GM18498 (cell line): Measurements from ENCODE around the gene ERG.

Experiments used
- ATAC-seq: cut with Tn5 transposase; IDR thresholded peaks from one replicate; pipeline ENCODE4 v1.9.1; 2021; ENCODE audit warnings: mild to moderate bottlenecking, moderate library complexity; ENCODE audit not compliant: unreplicated experiment

ERG gene

DNA sequence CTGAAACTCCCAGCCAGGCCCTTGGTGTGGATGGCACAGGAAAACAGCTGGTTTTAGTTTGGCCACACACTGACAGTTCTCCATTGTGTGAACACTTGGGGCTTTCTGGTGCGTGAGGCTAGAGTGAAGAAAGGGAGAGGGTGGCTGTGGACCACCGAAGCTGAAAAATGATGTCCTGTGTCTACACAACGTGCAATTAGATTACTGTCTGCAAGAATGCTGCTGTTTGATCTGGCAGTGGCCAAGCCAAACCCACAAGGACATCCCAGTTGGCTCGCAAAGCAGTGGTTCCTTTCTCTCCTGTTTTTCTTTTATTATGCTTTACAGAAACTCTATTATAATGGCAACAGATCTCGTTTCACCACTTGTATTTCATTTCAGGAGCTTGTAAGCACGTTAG is 58.9 kb downstream of the ERG start:
- ATAC-seq, result no peak

DNA sequence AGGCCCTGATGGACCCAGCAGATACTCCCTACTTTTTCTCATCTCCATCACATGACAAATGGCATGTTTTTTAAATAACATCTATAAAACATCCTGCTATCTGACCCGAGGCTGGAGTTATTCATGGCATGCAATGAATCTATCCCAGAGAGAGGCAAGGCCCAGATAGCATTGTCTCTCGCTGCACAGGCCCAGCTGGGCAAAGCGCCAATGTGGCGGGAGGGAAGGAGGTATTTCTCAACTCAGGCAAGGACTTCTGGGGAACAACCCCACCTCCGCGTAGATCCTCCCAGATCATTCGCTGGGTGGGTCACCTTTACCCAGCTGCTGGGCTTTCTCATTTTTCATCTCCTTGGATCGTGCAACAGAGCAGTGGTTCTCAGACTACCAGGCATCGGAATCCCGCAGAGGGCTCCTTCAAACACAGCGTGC is 59.8 kb downstream of the ERG start:
- ATAC-seq, result no peak

DNA sequence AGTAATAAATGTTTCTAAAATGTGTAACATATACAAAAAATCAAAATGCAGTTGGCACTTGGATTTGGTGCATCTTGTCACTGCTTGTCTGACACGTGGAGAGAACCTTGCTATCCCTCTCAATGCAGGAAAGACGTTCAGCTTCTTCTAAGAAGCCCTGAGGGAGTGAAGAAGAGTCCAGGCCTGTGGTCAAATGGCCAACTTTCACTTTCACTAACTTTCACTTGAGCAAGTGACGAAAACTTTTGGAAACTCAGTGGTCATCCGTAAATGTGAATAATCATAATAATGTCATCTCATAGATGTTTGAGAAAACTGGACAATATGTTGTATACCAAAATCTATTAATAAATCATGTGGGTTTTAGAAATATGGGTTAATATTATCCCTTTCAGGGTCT is 61.9 kb downstream of the ERG start:
- ATAC-seq, result no peak

DNA sequence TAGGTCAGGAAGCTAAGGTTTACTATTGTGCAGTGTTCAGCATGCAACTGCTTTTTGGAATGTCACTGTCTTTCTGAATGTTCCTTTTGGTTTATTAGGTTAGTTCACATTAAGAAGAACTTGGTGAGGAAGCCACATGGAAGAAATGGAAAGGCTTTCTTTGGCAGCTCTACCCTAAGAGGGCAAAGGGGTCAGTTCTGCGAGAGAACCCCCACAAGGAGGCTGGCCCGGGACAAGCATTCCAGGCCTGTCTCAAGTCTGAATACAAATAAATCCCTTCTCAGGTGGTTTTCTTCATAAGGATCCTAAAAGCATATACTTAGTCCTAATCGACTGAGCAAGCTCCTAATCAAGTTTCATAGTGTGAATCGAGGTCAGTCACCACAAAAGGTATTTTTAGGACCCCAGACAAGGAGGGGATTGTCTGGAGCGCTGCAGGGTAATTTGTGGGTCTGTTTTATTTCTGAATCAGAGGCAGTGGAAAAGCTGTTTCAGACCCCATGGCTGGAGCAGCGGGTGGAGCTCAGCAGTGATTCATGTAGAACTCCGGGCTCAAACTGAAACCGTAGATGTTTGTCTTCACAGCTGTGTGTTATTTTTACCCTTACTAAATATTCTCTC is 63.3 kb downstream of the ERG start:
- ATAC-seq, result no peak

DNA sequence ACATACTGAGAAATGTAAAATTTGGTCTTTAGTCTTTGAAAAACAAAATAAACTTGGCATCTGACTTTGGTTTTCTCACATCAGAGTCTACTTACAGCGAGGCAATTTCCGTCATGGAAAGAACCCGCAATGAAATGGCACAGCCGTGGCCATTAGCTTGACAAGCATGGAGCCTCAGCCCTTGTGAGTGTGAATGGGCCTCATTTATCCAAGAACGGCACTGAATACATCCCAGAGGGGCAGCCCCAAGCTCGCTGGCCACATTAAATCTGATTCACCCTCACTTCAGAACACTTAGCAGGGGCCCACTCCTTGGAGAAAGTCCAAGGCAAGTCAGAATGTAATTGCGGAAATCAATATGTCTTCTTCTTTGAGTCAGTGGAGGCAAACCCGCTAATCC is 64.8 kb downstream of the ERG start:
- ATAC-seq, result no peak

DNA sequence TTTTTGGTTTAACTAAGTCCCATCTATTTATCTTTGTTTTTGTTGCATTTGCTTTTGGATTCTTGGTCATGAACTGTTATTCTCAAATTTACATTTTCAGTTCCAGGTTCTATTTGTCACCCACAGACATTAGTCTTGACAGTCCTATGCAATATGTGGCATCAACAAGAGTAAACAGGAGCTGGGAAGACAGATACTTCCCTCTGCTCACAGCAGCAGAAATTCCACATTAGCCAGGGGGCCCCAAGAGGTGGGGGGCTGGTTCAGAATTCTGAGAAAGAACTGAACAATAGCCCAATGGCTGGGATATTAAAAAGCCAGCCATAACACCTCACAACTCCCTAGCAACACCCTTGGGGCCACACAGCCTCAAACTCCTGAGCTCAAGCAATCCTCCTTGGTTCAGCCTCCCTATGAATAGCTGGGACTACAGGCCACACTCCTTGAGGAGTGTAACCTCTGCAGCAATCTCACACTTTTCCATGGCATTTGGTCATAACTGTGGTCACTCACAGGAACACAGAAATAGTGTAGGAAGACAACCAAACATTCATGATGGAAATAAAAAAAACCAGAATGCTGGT is 67.8 kb downstream of the ERG start:
- ATAC-seq, result no peak

DNA sequence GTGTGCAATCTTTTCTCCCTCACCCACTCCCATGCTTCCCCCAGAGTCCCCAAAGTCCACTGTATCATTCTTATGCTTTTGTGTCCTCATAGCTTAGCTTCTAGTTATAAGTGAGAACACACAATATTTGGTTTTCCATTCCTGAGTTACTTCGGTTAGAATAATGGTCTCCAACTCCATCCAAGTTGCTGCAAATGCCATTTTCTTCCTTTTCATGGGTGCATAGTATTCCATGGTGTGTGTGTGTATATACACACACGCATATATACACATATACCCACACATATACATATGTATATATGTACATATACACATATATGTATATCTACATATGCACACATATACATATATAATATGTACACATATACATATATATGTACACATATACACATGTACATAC is 69.3 kb downstream of the ERG start:
- no peak for ATAC-seq

DNA sequence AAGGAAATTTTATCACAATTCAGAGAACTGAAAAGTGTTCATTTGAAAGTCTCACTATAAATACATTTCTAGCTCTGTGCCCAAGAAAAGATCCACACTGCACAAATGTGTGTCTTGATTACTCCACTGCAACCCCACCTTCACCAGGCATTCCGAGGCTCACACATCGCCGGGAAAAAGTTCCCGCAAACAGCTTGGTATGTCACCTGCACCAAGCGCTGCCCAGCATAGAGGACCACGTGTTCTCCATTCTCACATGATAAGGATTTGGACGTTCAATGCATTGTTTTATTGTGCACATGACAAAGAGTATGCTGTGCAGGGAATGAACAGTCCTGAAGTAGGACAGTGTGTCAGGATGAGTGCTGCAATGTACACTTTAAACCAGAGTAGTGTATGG is 70.1 kb downstream of the ERG start:
- ATAC-seq, result no peak

DNA sequence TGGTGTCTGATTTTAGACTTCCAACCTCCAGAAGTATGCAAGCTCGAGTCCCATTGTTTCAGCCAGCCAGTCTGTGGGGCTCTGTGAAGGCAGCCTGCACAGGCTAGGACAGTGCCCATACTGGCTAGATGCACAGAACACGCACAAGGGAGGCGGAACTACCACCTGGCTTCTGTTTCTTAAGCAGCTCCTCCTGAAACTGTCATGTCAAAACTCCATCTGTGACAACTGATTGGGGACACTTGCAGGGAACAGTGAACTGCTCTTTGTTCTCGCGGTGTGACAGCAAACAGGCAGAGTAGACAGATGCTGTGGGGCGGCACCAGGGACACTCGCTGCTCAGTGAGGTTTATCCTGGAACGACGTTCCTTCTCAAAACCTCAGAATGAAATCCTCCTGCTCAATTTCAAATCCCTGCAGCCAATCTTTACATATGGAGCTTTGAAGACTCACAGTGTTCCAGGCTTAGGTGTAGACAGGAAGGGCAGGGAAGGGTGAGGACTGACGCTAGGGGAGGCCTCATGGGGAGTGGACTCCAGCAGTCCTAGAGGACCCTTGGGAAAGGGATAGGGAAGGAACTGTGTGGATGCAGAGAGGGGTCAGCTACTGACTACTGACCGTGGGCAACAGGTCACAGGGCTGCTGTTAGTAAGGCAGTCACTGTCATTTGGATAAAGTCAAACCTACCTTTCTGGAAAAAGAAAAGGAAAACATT is 73.8 kb downstream of the ERG start:
- no peak for ATAC-seq

- ATAC-seq, result no peak
These were observed 76.2 kb downstream of the ERG start for GRCh38 chr21:38422082-38422481.

DNA sequence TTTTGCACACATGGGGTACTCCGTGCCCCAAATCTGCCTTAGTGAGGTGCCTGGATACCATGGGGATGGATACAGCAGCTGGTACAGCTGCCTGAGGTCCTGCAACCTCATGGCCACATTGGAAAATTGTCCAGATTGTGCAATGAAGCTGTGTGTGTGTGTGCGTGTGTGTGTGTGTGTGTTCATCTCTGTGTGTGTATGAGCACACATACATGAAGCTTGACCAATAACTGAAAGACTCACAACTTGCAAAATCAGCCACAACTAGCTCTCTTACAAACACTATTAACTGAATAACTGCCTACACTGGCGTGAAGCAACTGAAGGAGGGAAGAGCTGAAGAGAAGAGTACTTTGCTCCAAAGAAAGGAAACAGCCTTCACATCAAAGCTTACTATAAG is 78.1 kb downstream of the ERG start:
- ATAC-seq, result no peak

DNA sequence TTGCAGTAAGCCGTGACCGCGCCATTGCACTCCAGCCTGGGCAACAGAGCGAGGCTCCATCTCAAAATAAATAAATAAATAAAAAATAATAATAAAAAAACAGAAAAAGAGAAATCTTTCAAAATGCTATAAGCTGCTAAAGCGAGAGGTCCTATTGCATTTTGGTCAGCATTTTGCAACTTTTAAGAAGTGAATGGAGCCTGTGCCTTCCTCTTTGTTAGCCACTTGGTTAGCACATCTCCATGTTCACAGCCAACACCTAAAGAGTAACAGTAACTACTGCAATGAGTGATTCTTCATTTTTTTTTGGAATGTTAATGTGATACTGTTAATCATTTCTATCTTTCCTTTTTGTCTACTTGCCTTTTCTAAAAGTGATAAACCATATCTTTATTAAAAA is 80.6 kb downstream of the ERG start:
- no peak for ATAC-seq

GRCh38 chr21:38416791-38417190 is 81.5 kb downstream of the ERG start:
- ATAC-seq, result no peak

GRCh38 chr21:38413958-38414548 is 84.2 kb downstream of the ERG start:
- ATAC-seq, result no peak

- ATAC-seq, result no peak
These were observed 87.8 kb downstream of the ERG start for GRCh38 chr21:38410466-38410865.

DNA sequence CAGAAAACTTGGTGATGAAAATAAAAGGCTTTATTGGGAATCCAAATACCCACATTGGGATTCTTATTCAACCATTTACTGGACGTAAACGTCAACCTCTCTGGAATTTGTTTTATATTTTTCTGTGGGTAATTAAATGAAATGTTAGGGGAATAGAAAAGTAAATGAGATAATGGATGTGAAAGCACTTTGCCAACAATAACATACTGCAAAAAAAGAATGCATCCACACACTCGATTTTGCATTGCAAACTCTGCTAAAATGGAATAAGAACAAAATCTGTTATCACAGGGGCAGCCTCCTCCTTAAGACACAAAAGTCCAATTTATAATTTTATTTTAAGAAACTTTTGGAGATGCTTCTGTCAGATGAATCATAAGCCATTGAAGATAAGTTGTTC is 88.4 kb downstream of the ERG start:
- no peak for ATAC-seq

DNA sequence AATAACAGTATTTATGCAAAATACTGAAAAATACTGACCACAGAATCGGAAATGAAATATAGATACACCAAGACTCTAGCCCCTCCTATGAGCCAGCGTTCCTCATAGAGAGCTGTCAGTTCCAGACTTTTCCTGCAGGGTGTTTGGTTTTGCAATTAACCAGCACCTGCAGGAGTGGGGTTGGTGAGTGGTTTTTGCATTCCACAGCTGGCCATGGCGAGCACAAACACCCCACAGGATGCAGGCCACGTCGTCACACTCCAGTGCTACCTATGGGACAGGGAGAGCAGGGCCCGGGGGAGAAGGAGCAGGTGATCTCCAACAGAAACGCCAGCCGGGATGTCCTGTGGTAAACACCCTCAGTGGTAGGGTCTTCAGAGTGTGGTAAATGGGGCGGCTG is 94.1 kb downstream of the ERG start:
- no peak for ATAC-seq

GRCh38 chr21:38402795-38403194 is 95.5 kb downstream of the ERG start:
- ATAC-seq, result no peak

DNA sequence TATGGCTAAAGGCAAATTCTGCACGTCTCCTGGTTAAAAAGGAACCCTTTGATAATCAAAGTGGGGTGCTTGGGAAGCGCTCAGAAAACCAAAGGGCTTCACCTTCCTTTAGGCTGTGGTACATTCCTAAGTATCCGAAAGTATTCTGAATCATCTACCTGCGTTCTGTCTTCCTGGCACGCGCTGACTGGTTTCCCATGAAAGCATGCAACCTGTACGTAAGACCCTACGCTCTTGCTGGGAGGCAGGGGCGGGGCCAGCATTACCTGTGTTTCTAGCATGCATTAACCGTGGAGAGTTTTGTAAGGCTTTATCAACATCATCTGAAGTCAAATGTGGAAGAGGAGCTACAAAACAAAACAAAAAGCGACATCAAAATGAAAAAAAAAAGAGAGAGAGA is 96.0 kb downstream of the ERG start:
- no peak for ATAC-seq

DNA sequence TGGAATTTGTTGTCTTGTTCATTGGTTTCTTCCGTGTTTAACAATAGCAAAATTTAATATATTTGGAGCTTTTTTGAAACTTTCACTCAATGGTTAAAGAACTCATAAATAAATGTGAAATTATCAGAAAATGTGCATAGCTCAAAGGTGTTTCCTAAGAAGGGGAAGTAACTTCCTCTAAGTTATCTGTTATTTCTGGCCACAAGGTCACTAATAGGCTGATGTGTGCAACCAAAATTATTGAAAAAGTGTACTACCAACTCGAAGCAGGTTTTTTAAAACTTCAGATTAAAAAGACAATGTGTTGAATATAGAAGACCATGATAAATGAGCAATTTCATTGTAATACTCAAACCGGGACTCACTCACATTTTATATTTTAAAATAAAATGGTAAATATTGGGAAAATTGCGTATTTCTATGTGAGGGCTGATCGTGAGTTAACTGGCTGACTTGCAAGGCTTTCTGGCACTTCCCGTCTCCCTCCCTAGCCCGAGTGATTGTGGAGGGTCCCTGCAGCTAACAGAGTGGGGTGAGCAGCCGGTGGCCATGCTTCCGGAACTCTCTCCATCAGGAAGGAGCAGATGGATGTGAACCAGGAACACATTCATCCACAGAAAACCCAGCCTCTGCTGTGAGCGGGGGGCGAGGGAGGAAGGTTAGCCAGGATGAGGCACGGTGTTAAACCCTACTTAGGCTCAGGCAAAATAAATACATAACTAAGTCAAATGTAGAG is 96.9 kb downstream of the ERG start:
- no peak for ATAC-seq

DNA sequence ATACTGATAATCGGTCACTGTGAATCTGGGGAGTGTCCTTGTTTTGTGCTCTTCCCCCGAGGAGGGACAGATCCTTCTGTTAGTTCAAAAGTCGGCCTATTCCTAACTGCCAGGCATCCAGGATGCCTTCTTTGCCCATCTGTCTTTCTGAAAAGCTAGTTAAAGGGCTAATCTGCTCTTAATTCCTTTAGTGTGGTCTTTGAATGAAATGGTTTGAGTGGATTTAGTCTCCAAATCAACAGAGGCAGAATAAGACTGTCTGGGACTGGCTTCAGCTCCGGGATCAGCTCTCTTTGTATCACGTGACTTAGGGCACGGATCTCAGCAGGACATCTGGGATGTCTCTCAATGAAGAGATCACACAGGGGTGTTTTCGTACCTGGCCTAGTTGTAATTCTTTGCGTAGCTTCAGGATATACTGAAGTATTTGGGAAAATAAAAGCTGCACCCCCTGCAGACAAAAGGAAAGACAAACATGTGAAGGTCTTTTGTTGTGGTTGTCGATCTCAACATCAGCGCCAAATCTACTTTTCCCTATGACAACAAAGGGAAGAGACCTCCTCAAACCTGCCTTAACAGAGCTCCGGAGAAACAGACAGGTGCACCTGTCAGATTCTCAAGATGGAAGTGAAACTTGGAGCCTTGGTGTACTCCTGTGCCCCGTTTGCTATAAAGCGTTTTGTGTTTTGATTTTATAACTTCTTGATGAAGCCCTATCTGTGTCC is 97.9 kb downstream of the ERG start:
- no peak for ATAC-seq
